Kidney (tissue), 14 donors: ENCODE results near the gene GASK1B. TPM values are rescaled to one million over a fixed set of nuclear protein-coding genes. Genes with fewer than 3 reads are reported as not detected.

Experiments
- DNase-seq, 5 donors: peaks; one replicate each; pipeline ENCODE4 v3.0.0-alpha.2; 2013 to 2020
- FAIRE-seq: peaks from 2 replicates; lab custom pipeline; 2012; peaks lifted over from hg19 to GRCh38; lab: Jason Lieb, UNC
- H3K27ac ChIP-seq, 2 donors: one replicate each; pipeline ENCODE4 v1.7.0; 2013; ENCODE audit warnings: low read depth in 2 of 2, low read length in 2 of 2, inconsistent platforms in 1 of 2
- H3K27me3 ChIP-seq: one replicate; pipeline ENCODE4 v1.7.1; 2013; ENCODE audit warnings: low read length, inconsistent platforms; ENCODE audit not compliant: control insufficient read depth, insufficient read depth
- H3K36me3 ChIP-seq, 3 donors: one replicate each; pipeline versions ENCODE4 v1.7.0 to v1.7.1; 2013; ENCODE audit warnings: low read length in 3 of 3, control low read depth in 1 of 3, inconsistent platforms in 1 of 3; ENCODE audit not compliant: insufficient read depth in 3 of 3, control insufficient read depth in 2 of 3
- H3K4me1 ChIP-seq, 3 donors: one replicate each; pipeline versions ENCODE4 v1.7.0 to v1.7.1; 2013; ENCODE audit warnings: low read length in 3 of 3, inconsistent platforms in 1 of 3, low read depth in 1 of 3; ENCODE audit not compliant: control insufficient read depth in 2 of 3, insufficient read depth in 2 of 3
- H3K4me3 ChIP-seq, 3 donors: one replicate each; pipeline versions ENCODE4 v1.7.0 to v1.8.1; 2013; ENCODE audit warnings: low read length in 3 of 3, control low read depth in 1 of 3, inconsistent platforms in 1 of 3
- H3K9ac ChIP-seq, 3 donors: one replicate each; pipeline versions ENCODE4 v1.7.0 to v1.7.1; 2013; ENCODE audit warnings: low read length in 3 of 3, control low read depth in 1 of 3, inconsistent platforms in 1 of 3
- H3K9me3 ChIP-seq, 3 donors: one replicate each; pipeline versions ENCODE4 v1.7.0 to v1.7.1; 2013; ENCODE audit warnings: low read length in 3 of 3, control low read depth in 1 of 3, inconsistent platforms in 1 of 3; ENCODE audit not compliant: control insufficient read depth in 2 of 3, insufficient read depth in 1 of 3
- CTCF ChIP-seq: IDR thresholded peaks from 3 replicates; pipeline ENCODE4 v1.5.1; 2012; ENCODE audit warnings: mild to moderate bottlenecking, moderate library complexity, borderline replicate concordance; ENCODE audit not compliant: insufficient read depth; ENCODE audit errors: extremely low read depth
- intact Hi-C: fragments of 100-400 bp; cut with DNase I; formaldehyde crosslinking; loops from one replicate; pipeline ENCODE4 v1.11.1; 2022
- polyA plus RNA-seq: library from polyadenylated mRNA; stranded (reverse); fragments of 350-450 nt; fragmentation: Illumina TruSeq; extraction: RNeasy Lipid Tissue Mini Kit (QIAGEN cat#74804); gene quantifications from one replicate; pipeline ENCODE4 v1.2.3, GENCODE V29; 2014; ENCODE audit warnings: low read depth, low replicate concordance; ENCODE audit not compliant: insufficient read depth
- total RNA-seq: library from RNA; stranded (reverse); fragmentation: NEBNext Ultra II Directional; extraction: Animal tissue kit (Norgen Biotek cat#: 25700); gene quantifications from one replicate; pipeline ENCODE4 v1.2.1, GENCODE V29; 2021
- donor health status: control.
- donor health status: control.
- donor health status: control.
- donor health status: control.
- donor health status: control.
- donor health status: DM: yes; HTN: yes; CAD: no.
- donor health status: Normal renal cell carcinoma (clear cell type).

GASK1B gene
- total and polyA plus RNA-seq, 2 donors from 2014 or later: 6.5 to 38.6 TPM

- Histone ChIP-seq H3K27ac (no peak overlapping the region), H3K4me3 (no peak overlapping the region), H3K9ac (no peak overlapping the region), H3K36me3 (no peaks in the 10 kb centered on the region), H3K9me3 (no peaks in the 10 kb centered on the region), H3K4me1 (peaks cover 0 to 3% (median 0%) of the 10 kb centered on the region in 3 donors), H3K27me3 (no peaks in the 10 kb centered on the region)
- intact Hi-C loops: no loop called here
- no peak for TF ChIP-seq CTCF
- DNase-seq (no peak), FAIRE-seq (no peak)
Observed at GRCh38 chr4:158163941-158164767, 8.7 kb downstream of the GASK1B start.

- DNase-seq (no peak), FAIRE-seq (no peak)
- Histone ChIP-seq H3K9me3 (no peaks in the 10 kb centered on the region), H3K4me1 (peaks cover 0 to 3% (median 0%) of the 10 kb centered on the region in 3 donors), H3K9ac (no peak overlapping the region), H3K4me3 (no peak overlapping the region), H3K27me3 (no peaks in the 10 kb centered on the region), H3K27ac (no peak overlapping the region), H3K36me3 (no peaks in the 10 kb centered on the region)
- intact Hi-C loops: no loop called here
- TF ChIP-seq CTCF: no peak
Observed at GRCh38 chr4:158162631-158163030, 10.2 kb downstream of the GASK1B start.

GRCh38 chr4:158161551-158162354 lies 11.1 kb downstream of the GASK1B start:
- no peak overlapping the region for H3K9ac ChIP-seq
- no peak overlapping the region for H3K4me3 ChIP-seq
- no peaks in the 10 kb centered on the region for H3K36me3 ChIP-seq
- intact Hi-C loops: no loop called here
- TF ChIP-seq CTCF: no peak
- FAIRE-seq (peak; percentile 29), DNase-seq (peak in 1 of 5 donors; percentile 42)
- H3K4me1 ChIP-seq: peaks cover 0 to 3% (median 0%) of the 10 kb centered on the region in 3 donors
- no peaks in the 10 kb centered on the region for H3K9me3 ChIP-seq
- no peaks in the 10 kb centered on the region for H3K27me3 ChIP-seq
- peak overlapping the region in 1 of 2 donors; percentile 5 for H3K27ac ChIP-seq
